ENCODE results near the gene MRPS18C. TPM values are rescaled to one million over a fixed set of nuclear protein-coding genes. Genes with fewer than 3 reads are reported as not detected.
A peak's percentile ranks its signal among the peaks of the same experiment; 100 is the strongest.

Gene MRPS18C
- total and polyA plus RNA-seq, 9 of the 15 experiments (the other 6 are each of a cell fraction or from before 2014, with no cell fraction given), result 54.3 to 390 (median 138) TPM

- TF ChIP-seq STAT5B (CRISPR knock-in tag; IDR thresholded peaks at IDR 0.05) (no peak), TFAP4 (CRISPR knock-in tag; IDR thresholded peaks at IDR 0.05; ENCODE audit: borderline replicate concordance) (peak; percentile 74), PKNOX1 (IDR thresholded peaks at IDR 0.05) (peak; percentile 80), SUPT5H (IDR thresholded peaks at IDR 0.05) (peak; percentile 94), BRD9 (IDR thresholded peaks at IDR 0.05; ENCODE audit: low read depth, partially characterized antibody) (peak; percentile 46), KLF6 (CRISPR knock-in tag; IDR thresholded peaks at IDR 0.05; ENCODE audit: borderline replicate concordance) (no peak), TAF9B (IDR thresholded peaks at IDR 0.05; ENCODE audit: partially characterized antibody) (peak; percentile 93), ARID4B (CRISPR knock-in tag; IDR thresholded peaks at IDR 0.05) (peak; percentile 15; the same call in 1 of the 2 replicates), ZBTB5 (IDR thresholded peaks at IDR 0.05) (no peak), ZBTB11 (CRISPR knock-in tag; IDR thresholded peaks at IDR 0.05) (peak; percentile 95 to 99 (median 98)), KLF10 (CRISPR knock-in tag; IDR thresholded peaks at IDR 0.05) (no peak), JUN (IDR thresholded peaks at IDR 0.05; ENCODE audit: borderline replicate concordance, low read depth, low read length) (no peak; the same call in 1 of the 2 replicates), JUN (CRISPR knock-in tag; IDR thresholded peaks at IDR 0.05; ENCODE audit: borderline replicate concordance) (0 out of 2 replicates have a peak, but pooled peaks have one; percentile 7), ARID2 (IDR thresholded peaks at IDR 0.05) (no peak)
These were observed at the start of gene MRPS18C, which contains the start of gene HELQ (continued) for GRCh38 chr4:83455281-83456183.
